Renal pelvis (tissue), 4 donors: Measurements from ENCODE around the gene PLAC8. TPM values are rescaled to one million over a fixed set of nuclear protein-coding genes. Genes with fewer than 3 reads are reported as not detected.
"Not testable (repeated sequence)": the region's sequence is repeated elsewhere in the genome, so short reads cannot be mapped to it uniquely, and the experiment has no call there.

Source experiments
- DNase-seq: peaks from one replicate; pipeline ENCODE4 v3.0.0-alpha.2; 2013
- polyA plus RNA-seq, 3 donors: library from polyadenylated mRNA; unstranded; fragments of 120-200 nt; gene quantifications; one replicate each; pipeline ENCODE4 v1.2.1, GENCODE V29; 2013; ENCODE audit not compliant: insufficient read length in 3 of 3

Gene PLAC8
- polyA plus RNA-seq, 3 donors = 2.6 to 3.0 (median 2.9) TPM

DNA sequence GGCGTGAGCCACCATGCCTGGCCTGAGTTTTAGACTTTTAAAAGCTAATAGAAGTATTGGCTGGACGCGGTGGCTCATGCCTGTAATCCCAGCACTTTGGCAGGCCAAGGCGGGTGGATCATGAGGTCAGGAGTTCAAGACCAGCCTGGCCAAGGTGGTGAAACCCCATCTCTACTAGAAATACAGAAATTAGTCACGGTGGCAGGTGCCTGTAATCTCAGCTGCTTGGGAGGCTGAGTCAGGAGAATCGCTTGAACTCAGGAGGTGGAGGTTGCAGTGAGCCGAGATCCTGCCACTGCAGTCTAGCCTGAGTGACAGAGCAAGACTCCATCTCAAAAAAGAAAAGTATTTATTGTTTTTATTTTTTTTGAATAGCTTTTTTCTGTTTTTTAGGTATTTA, 39.7 kb downstream of the PLAC8 start:
- DNase-seq = not testable (repeated sequence)

DNA sequence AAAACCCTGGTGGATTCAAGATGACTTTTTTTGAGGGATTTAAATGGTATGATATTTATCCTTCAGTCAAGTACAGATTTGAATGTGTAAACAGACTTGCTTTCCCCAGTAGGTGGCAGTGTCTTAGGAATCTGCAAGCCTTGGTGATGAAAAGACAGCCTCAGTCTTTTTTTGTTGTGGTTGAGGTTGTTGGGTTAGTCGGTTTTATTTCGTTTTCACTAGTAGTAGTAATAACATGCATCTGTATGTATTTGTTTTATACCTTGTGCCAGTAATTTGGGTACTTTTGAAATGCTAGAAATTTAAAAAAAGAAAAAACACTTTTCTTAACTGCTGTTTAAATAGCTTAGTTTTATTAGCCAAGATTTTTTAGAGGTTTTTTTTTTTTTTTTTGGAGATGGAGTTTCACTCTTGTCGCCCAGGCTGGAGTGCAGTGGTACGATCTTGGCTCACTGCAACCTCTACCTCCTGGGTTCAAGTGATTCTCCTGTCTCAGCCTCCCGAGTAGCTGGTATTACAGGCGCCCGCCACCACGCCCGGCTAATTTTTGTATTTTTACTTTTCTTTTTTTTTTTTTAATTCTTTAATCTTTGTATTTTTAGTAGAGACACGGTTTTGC, 40.3 kb downstream of the PLAC8 start:
- peak; percentile 50 for DNase-seq

DNA sequence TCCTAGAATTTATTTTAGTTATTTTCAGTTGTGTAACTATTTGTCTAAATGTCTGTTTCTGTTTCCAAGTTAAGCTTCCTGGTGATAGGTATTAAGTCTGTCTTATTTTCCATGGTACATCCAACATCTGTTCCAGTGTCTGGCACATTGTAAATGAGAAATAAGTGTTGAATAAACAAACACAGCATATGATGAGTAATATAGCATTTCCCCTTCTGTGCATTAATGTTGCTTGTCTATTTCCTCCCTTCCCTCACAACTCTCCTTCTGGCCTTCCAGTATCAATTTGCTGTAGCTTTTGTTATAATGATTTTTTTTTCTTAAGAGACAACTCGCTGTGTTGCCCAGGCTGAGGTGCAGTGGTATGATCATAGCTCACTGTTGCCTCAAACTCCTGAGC, 43.4 kb downstream of the PLAC8 start:
- no peak for DNase-seq

DNA sequence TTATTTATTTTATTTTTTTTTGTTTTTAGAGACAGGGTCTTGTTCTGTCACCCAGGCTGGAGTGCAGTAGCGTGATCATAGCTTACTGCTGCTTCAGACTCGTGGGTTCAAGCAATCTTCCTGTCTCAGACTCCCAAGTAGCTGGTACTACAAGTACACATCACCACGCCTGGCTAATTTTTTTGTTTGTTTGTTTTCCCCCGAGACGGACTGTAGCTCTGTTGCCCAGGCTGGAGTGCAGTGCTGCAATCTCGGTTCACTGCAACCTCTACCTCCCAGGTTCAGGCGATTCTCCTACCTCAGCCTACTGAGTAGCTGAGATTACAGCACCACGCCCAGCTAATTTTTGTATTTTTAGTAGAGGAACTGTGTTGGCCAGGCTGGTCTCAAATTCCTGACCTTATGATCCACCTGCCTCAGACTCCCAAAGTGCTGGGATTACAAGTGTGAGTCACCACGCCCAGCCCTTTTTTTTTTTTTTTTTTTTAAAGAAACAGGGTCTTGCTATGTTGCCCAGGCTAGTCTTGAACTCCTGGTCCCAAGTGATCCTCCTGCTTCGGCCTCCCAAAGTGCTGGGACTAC, 47.4 kb downstream of the PLAC8 start:
- no peak for DNase-seq

DNA sequence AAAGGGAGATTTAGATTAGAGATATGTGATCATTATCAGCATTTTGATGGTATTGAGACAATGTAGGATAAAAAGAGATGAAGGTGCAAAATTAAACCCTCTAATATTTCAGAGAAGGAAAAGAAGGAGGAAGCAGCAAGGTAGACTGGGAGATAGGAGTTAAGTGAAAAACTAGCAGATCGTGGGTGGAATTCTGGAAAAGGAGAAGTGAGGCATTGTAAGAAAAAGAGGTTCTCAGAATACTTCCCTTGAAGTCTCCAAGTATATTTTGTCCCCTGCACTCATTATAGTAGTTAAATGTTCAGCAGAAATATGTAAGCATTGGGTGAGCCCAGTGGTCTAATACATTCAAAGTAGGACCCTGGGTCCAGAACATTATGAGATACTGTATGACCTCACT, 49.3 kb downstream of the PLAC8 start:
- DNase-seq = no peak

DNA sequence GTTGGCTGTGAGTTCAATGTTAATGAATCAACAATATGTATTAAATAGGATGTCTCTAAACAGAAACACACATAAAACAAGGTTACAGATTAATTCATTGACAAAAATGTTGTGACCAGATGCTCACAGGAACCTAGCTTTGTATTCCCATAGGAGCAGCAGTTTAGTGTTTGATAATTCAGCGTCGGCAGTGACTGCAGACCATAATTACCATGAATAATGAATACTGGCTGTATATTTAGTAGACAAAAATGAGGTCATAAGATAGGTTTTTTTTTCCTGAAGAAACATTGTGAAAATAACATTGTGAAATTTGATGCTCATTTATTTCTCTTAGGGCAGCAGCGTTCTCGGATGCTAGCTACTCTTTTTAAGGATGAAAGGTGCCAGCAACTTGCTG, 51.8 kb downstream of the PLAC8 start:
- no peak for DNase-seq

DNA sequence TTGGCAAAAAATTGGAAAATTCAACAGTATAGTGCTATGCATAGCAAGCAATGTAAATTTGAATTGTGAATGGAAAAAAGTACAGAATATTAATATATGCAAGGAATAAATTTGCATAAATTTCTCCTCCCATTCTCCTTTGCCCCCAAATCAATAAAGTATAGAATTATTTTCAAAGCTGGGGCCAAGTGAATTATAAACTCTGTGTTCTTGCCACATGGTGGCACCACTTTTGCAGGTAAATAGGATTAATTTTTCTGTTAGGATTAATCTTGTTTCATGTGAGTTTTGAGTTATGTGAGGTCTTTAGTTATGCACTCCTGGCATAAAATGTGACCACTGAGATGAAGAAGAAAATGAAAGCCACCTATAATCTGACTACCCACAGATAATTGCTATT, 59.6 kb downstream of the PLAC8 start:
- no peak for DNase-seq

DNA sequence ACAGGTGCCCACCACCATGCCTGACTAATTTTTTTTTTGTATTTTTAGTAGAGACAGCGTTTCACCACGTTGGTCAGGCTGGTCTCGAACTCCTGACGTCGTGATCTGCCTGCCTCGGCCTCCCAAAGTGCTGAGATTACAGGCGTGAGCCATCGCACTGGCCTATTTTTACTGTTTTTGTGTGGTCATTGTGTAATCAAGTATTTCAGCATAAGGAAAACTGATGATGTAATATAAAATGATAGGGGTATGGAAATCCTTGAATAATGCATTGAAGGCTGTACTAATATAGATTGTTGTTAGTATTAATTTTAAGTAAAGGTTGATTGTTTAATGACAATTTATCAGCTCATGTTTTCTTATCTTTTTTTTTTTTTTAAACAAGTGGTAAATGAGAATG, 65.7 kb downstream of the PLAC8 start:
- not testable (repeated sequence) for DNase-seq

DNA sequence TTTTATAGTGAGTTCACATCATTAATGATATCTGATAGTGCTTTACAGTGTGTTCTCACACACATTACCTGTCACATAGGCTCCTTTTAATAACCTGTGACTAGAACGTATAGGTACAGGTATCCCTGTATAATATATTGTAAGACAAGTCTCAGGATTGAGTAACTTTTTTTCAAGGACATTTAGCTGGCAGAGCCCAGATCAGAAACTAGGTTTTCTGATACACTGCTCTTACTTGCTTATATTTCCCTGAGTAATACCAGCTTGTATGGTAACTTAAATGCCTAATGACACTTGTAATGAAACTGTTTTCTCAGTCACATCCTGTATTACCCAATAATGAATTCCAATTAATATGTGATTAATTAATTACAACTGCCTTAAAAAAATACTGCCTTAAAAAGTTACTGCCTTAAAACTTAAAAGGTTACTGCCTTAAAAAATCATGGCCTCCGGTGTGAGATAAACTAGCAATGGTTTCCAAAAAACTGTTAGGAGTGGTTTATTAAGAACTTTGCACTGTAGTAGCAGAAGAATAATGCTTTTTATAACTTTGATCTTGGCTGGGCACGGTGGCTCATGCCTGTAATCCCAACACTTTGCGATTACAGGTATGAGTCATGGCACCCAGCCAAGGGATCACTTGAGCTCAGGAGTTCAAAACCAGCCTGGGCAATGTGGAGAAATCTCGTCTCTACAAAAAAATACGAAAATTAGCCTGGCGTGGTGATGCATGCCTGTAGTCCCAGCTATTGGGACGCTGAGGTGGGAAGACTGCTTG, 67.6 kb downstream of the PLAC8 start:
- DNase-seq = no peak

DNA sequence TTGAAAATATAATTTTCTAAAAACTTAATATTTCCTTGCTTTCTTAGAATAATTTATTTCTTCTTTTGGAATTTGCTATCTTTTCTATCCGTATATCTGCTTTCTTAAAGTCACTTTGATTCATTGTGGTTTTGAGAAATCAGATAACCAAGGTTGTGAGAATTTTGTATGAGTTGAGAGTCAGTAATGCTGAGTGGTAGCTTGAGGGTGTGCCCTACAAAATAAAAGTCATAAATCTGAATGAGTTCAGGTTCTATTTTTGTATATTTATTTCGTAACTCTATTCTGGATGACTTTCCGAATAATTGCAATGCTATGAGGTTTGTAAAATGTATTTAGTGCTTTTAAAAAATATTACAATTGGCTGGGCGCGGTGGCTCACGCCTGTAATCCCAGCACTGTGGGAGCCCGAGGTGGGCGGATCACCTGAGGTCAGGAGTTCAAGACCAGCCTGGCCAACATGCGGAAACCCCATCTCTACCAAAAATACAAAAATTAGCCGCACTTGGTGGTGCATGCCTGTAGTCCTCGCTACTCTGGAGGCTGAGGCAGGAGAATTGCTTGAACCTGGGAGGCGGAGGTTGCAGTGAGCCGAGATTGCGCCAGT, 70.6 kb downstream of the PLAC8 start:
- DNase-seq = no peak

DNA sequence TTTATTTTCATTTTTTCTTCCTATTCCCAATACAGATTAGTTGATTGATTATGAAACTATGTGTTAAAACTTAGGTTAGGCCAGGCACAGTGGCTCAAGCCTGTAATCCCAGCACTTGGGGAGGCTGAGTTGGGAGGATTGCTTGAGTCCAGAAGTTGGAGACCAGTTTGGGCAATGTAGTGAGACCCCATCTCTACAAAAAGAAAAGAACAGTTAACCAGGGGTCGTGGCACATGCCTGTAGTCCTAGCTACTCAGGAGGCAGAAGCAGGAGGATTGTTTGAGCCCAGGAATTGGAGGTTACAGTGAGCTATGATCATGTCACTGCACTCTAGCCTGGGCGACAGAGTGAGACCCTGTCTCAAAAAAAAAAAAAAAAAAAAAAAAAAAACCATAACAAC, 71.4 kb downstream of the PLAC8 start:
- DNase-seq = not testable (repeated sequence)

DNA sequence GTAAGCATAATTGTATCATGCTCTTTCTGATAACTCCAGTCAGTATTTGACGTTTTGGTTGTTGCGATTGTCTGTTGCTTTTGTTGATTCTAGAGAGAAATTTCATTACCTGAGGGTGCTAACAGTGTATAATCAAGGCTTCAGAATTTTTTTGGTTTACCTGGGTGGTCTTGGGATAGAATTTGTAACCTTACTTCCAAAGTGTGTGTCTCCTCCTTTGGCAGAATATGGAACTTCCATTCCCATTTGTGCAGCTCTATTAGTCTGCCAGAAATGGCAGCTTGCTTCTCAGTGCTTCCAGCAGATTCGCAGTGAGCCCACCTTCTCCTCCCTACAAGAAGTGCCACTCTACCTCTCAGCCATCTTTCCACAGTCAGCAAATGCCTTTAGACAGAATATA, 74.3 kb downstream of the PLAC8 start:
- no peak for DNase-seq

Other genes with a start within 250 kb of the PLAC8 start
- gene SEC31A, start 223.6 kb downstream of the PLAC8 start, polyA plus RNA-seq = 100 to 1,000 TPM; 212 to 259 (median 243) TPM
- 10 to 100 TPM in 2 of 3 donors, 1 to 10 TPM in 1; 9.5 to 11.8 (median 10.8) TPM for gene THAP9, start 214.0 kb downstream of the PLAC8 start, polyA plus RNA-seq
- gene LIN54, start 103.9 kb downstream of the PLAC8 start, polyA plus RNA-seq = 10 to 100 TPM; 13.2 to 15.9 (median 14.6) TPM
- 10 to 100 TPM; 71.6 to 80.7 (median 75.2) TPM for gene COPS4, start 79.5 kb downstream of the PLAC8 start, polyA plus RNA-seq
- gene COQ2, start 170.1 kb upstream of the PLAC8 start, polyA plus RNA-seq = 10 to 100 TPM; 14.8 to 15.2 (median 15.2) TPM
- 1 to 10 TPM in 1 of 3 donors, under 1 TPM in 2; 0.94 to 1.0 (median 0.95) TPM for gene HPSE, start 220.1 kb upstream of the PLAC8 start, polyA plus RNA-seq